ENCODE results near the gene GPER1.
"Not testable (repeated sequence)": the region's sequence is repeated elsewhere in the genome, so short reads cannot be mapped to it uniquely, and the experiment has no call there.

GPER1 gene

GRCh38 chr7:1141651-1142050, 53.7 kb downstream of the GPER1 start:
- H3K4me3 ChIP-seq (ENCODE audit: low read depth, low read length), result no peak overlapping the region
- DNase-seq (ENCODE audit: low read depth), result peak; percentile 48
- TF ChIP-seq MAX (IDR thresholded peaks at IDR 0.05; ENCODE audit: low read depth, low read length), result no peak
- TF ChIP-seq, protein P1, sequence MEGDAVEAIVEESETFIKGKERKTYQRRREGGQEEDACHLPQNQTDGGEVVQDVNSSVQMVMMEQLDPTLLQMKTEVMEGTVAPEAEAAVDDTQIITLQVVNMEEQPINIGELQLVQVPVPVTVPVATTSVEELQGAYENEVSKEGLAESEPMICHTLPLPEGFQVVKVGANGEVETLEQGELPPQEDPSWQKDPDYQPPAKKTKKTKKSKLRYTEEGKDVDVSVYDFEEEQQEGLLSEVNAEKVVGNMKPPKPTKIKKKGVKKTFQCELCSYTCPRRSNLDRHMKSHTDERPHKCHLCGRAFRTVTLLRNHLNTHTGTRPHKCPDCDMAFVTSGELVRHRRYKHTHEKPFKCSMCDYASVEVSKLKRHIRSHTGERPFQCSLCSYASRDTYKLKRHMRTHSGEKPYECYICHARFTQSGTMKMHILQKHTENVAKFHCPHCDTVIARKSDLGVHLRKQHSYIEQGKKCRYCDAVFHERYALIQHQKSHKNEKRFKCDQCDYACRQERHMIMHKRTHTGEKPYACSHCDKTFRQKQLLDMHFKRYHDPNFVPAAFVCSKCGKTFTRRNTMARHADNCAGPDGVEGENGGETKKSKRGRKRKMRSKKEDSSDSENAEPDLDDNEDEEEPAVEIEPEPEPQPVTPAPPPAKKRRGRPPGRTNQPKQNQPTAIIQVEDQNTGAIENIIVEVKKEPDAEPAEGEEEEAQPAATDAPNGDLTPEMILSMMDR (IDR thresholded peaks at IDR 0.05; ENCODE audit: low read depth, low read length), result no peak
- no peak for TF ChIP-seq MYC (IDR thresholded peaks at IDR 0.05; ENCODE audit: low read depth, low read length)
- TF ChIP-seq POLR2A (IDR thresholded peaks at IDR 0.05; ENCODE audit: extremely low read depth, insufficient read length), result no peak

DNA sequence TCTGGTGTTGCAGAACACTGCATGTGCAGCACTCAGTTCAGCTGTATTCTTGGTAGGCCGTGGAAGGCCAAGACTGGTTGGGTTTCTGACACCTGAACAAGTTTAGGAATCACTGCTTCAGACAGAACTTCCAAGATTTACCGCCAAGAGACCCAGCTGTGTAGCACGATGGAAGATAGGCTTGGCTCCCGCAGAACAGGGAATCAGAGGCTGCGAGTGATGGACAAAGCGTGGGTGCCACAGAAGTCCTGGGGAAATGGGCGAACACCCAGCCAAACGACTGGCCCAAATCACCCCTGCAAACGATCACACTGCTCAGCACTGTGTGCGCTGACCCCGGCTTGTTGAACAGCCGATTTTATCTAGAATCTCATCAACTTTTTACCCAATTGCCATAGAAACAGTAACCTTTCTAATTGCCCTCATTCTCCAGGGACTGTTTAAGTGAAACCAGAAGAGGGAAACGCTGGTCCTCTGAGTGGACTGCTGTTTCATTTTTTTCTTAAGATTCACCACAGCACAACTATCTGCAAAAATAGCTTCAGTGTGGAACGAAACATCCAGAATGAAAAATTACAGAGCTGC, 54.2 kb downstream of the GPER1 start:
- H3K4me3 ChIP-seq (ENCODE audit: low read depth, low read length), result no peak overlapping the region
- TF ChIP-seq MAX (IDR thresholded peaks at IDR 0.05; ENCODE audit: low read depth, low read length) (no peak), POLR2A (IDR thresholded peaks at IDR 0.05; ENCODE audit: extremely low read depth, insufficient read length) (no peak), MYC (IDR thresholded peaks at IDR 0.05; ENCODE audit: low read depth, low read length) (no peak)
- TF ChIP-seq, protein P1 (IDR thresholded peaks at IDR 0.05; ENCODE audit: low read depth, low read length), result no peak
- DNase-seq (ENCODE audit: low read depth), result no peak

DNA sequence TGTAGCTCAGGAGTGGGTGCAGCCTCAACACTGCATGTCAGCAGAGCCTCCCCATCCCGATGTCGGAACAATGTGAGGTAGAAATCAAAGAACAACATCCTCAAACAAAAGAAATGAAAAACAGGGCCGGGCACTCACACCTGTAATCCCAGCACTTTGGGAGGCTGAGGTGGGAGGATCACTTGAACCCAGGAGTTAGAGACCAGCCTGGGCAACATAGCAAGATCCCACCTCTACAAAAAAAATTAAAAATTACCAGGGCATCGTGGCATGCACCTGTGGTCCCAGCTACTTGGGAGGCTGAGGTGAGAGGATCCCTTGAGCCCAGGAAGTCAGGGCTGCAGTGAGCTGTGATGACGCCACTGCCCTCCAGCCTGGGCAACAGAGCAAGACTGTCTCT, 55.1 kb downstream of the GPER1 start:
- not testable (repeated sequence) for DNase-seq (ENCODE audit: low read depth); H3K4me3 ChIP-seq (ENCODE audit: low read depth, low read length)
